Thyroid gland (tissue), 4 donors: Measurements from ENCODE around the gene SOD1. TPM values are rescaled to one million over a fixed set of nuclear protein-coding genes. Genes with fewer than 3 reads are reported as not detected.

Experiments used
- small RNA-seq: library from RNA; depleted of rRNA; stranded (forward); fragments of <200 nt; gene quantifications from one replicate; pipeline ENCODE3, GENCODE V24; 2016
- total RNA-seq, 4 donors: library from RNA; depleted of rRNA; stranded (reverse); fragments of >200 nt; gene quantifications; one replicate each; pipeline ENCODE4 v1.2.3, GENCODE V29; 2016

The SOD1 gene
- total RNA-seq, 4 donors from 2014 or later: 147 to 331 (median 261) TPM

Small RNA genes within 50 kb of the gene (small RNA-seq; reads per million reads assigned to genes)
- not detected for gene RF01241

Other genes starting within 250 kb of the SOD1 start
- 10 to 100 TPM; 13.0 to 27.4 (median 18.7) TPM for gene SCAF4, start 72.4 kb downstream of the SOD1 start, total RNA-seq
- gene HUNK, start 213.3 kb downstream of the SOD1 start, total RNA-seq: 1 to 10 TPM in 1 of 4 donors, under 1 TPM in 3; 0.22 to 1.2 (median 0.36) TPM